Transverse colon (tissue), 3 donors: Measurements from ENCODE around the gene KCTD5.

Source experiments
- EP300 ChIP-seq: sonication (generic); formaldehyde crosslinking; IDR thresholded peaks from one replicate; pipeline ENCODE4 v1.6.1; 2017; ENCODE audit warnings: antibody characterized with exemption, low read depth
- POLR2A ChIP-seq: fragments of 450-650 bp; IDR thresholded peaks from one replicate; pipeline ENCODE4 v1.6.1; 2016; ENCODE audit warnings: antibody characterized with exemption, mild to moderate bottlenecking, moderate library complexity
- TF ChIP-seq, protein P1 (sequence below), 5 experiments: fragments of 200-600 bp in 3 of 5; fragments of 450-650 bp in 2 of 5; sonication (generic) in 3 of 5; IDR thresholded peaks; 1 replicate in 2 of 5; 2 replicates in 3 of 5; pipeline ENCODE4 v1.5.1; 2016 to 2017; ENCODE audit warnings: antibody characterized with exemption in 5 of 5, inconsistent platforms in 3 of 5, mild to moderate bottlenecking in 2 of 5, moderate library complexity in 1 of 5

DNA sequence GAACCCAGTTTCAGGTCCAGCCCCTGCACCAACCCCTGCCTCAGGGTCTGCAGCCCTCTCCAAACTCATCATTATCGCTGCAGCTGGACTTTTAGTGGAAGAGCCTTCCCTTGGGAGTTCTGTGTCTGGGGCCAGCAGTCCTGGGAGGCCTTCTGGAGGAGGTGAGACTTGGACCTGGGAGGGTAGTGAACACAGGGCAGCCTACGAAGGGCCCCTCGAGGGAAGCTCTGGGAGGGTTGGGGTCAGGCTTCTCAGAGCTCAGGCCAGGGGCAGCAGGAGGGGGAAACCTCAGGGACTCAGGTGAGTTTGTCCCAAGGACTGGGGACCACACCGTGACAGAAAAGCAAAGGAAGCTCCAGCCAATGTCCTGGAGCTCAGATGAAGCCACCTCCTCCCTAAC is 58.8 kb downstream of the KCTD5 start:
- TF ChIP-seq, protein P1, sequence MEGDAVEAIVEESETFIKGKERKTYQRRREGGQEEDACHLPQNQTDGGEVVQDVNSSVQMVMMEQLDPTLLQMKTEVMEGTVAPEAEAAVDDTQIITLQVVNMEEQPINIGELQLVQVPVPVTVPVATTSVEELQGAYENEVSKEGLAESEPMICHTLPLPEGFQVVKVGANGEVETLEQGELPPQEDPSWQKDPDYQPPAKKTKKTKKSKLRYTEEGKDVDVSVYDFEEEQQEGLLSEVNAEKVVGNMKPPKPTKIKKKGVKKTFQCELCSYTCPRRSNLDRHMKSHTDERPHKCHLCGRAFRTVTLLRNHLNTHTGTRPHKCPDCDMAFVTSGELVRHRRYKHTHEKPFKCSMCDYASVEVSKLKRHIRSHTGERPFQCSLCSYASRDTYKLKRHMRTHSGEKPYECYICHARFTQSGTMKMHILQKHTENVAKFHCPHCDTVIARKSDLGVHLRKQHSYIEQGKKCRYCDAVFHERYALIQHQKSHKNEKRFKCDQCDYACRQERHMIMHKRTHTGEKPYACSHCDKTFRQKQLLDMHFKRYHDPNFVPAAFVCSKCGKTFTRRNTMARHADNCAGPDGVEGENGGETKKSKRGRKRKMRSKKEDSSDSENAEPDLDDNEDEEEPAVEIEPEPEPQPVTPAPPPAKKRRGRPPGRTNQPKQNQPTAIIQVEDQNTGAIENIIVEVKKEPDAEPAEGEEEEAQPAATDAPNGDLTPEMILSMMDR (IDR thresholded peaks at IDR 0.05), result no peak
- TF ChIP-seq EP300, result no peak
- TF ChIP-seq POLR2A, result no peak
